Measurements from ENCODE around the gene GJB2.

GJB2 gene

GRCh38 chr13:20192836-20193161 lies at the start of gene GJB2:
Gene GJB2, minus strand, starts transcription at chr13:20192938. Its CDS starts 3,357 bp downstream, at chr13:20189581.
- no peak for DNase-seq (ENCODE audit: low read depth)

GRCh38 chr13:20241593-20241992 lies 48.9 kb upstream of the GJB2 start:
- no peak for DNase-seq (ENCODE audit: low read depth)

GRCh38 chr13:20239748-20240147 lies 47.0 kb upstream of the GJB2 start:
- DNase-seq (ENCODE audit: low read depth): no peak

- no peak for DNase-seq (ENCODE audit: low read depth)
Measured at GRCh38 chr13:20232556-20233277, 40.0 kb upstream of the GJB2 start.

- no peak for DNase-seq (ENCODE audit: low read depth)
Measured at GRCh38 chr13:20231839-20232555, 39.3 kb upstream of the GJB2 start, which contains the start of gene GJB6. Gene GJB6, minus strand, starts transcription at chr13:20232319. Its CDS starts 8,839 bp downstream, at chr13:20223480.

GRCh38 chr13:20230913-20231838 lies 38.4 kb upstream of the GJB2 start:
- no peak for DNase-seq (ENCODE audit: low read depth)

- DNase-seq (ENCODE audit: low read depth): no peak
Measured at GRCh38 chr13:20227730-20228129, 35.0 kb upstream of the GJB2 start.

GRCh38 chr13:20227288-20227687 lies 34.5 kb upstream of the GJB2 start:
- no peak for DNase-seq (ENCODE audit: low read depth)

GRCh38 chr13:20222553-20222952 lies 29.8 kb upstream of the GJB2 start:
- DNase-seq (ENCODE audit: low read depth): no peak

GRCh38 chr13:20221772-20222171 lies 29.0 kb upstream of the GJB2 start:
- DNase-seq (ENCODE audit: low read depth): no peak

- DNase-seq (ENCODE audit: low read depth): no peak
Measured at GRCh38 chr13:20219577-20219976, 26.8 kb upstream of the GJB2 start.

GRCh38 chr13:20217168-20217567 lies 24.4 kb upstream of the GJB2 start:
- DNase-seq (ENCODE audit: low read depth): no peak

GRCh38 chr13:20209948-20210347 lies 17.2 kb upstream of the GJB2 start:
- no peak for DNase-seq (ENCODE audit: low read depth)

- DNase-seq (ENCODE audit: low read depth): no peak
Measured at GRCh38 chr13:20206698-20207235, 14.0 kb upstream of the GJB2 start.

GRCh38 chr13:20206065-20206697 lies 13.4 kb upstream of the GJB2 start:
- no peak for DNase-seq (ENCODE audit: low read depth)

- no peak for DNase-seq (ENCODE audit: low read depth)
Measured at GRCh38 chr13:20198781-20199180, 6.0 kb upstream of the GJB2 start.

GRCh38 chr13:20197361-20197834 lies 4.7 kb upstream of the GJB2 start:
- DNase-seq (ENCODE audit: low read depth): no peak

- DNase-seq (ENCODE audit: low read depth): no peak
Measured at GRCh38 chr13:20195801-20196200, 3.1 kb upstream of the GJB2 start.

- DNase-seq (ENCODE audit: low read depth): no peak
Measured at GRCh38 chr13:20193907-20194631, 1.3 kb upstream of the GJB2 start.

- DNase-seq (ENCODE audit: low read depth): no peak
Measured at GRCh38 chr13:20193162-20193906, 596 bp upstream of the GJB2 start.
